HG03025 (cell line): Measurements from ENCODE around the gene APRT.

ENCODE experiments used
- ATAC-seq: cut with Tn5 transposase; IDR thresholded peaks from one replicate; pipeline ENCODE4 v1.9.1; 2021; ENCODE audit warnings: mild to moderate bottlenecking, moderate library complexity; ENCODE audit not compliant: unreplicated experiment, low FRiP score

APRT gene

GRCh38 chr16:88760424-88761142, 51.1 kb downstream of the APRT start:
- no peak for ATAC-seq

- no peak for ATAC-seq
Observed at GRCh38 chr16:88759976-88760350, 51.8 kb downstream of the APRT start.
